HG03469 (cell line): ENCODE measurements around the gene CCDC117.

Experiments
- ATAC-seq: cut with Tn5 transposase; IDR thresholded peaks from one replicate; pipeline ENCODE4 v1.9.1; 2021; ENCODE audit warnings: mild to moderate bottlenecking, moderate library complexity, moderate number of reproducible peaks; ENCODE audit not compliant: unreplicated experiment

Gene CCDC117

GRCh38 chr22:28826921-28827320 lies 54.4 kb downstream of the CCDC117 start:
- ATAC-seq: no peak

- ATAC-seq: no peak
These were observed 57.1 kb downstream of the CCDC117 start for GRCh38 chr22:28829358-28830181.

GRCh38 chr22:28830441-28830840 lies 57.9 kb downstream of the CCDC117 start:
- no peak for ATAC-seq

- no peak for ATAC-seq
These were observed 58.9 kb downstream of the CCDC117 start for GRCh38 chr22:28831140-28832072.

- no peak for ATAC-seq
These were observed 60.2 kb downstream of the CCDC117 start for GRCh38 chr22:28832731-28833130.

GRCh38 chr22:28833276-28833923 lies 60.9 kb downstream of the CCDC117 start:
- ATAC-seq: no peak

GRCh38 chr22:28835630-28836189 lies 63.2 kb downstream of the CCDC117 start:
- no peak for ATAC-seq

- ATAC-seq: no peak
These were observed 65.1 kb downstream of the CCDC117 start for GRCh38 chr22:28837640-28838039.
